Raji (cell line): ENCODE data around the gene TSPAN5.

Experiments used
- POLR2A ChIP-seq: IDR thresholded peaks from 2 replicates; pipeline ENCODE4 v1.6.1; 2011; ENCODE audit warnings: low read depth, low read length, control low read depth; ENCODE audit not compliant: insufficient read depth

The TSPAN5 gene

GRCh38 chr4:98615991-98616390 lies 42.4 kb downstream of the TSPAN5 start:
- TF ChIP-seq POLR2A: no peak

DNA sequence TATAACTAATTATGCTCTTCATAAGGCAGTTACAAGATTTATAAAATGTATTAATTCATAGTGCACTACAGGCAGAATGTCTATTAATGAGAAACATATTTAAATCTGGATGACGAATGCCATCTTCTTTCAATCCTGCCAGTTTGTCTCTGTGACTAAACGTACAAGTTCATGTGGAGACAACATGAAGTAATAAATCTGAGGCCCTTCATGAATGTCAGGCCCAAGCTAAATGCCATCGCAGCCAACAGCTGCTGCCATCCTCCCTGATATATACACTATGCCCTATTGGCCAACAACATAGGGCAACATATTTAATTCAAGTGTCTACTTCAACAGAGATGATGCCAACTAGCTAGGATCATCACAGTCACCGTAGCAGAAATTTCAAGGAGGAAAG lies 43.7 kb downstream of the TSPAN5 start:
- TF ChIP-seq POLR2A: no peak

DNA sequence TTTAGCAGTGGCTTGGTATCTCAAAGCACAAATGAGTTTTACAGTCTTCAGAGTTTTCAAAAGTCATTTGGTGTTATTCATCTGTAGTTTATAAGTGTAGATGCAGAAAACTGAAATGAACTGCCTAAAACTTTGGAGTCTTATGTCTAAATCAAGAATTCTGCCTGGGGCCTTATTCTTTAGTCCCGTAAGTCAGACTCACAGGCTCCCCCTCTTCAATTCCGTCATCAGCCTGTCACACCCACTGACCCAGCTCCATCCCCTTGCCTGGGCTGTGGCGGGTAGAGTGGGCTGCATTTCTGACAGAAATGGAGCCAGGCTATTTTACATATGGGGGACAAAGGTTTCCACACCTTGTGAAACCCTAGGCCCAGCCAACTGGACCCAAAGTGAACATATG lies 44.3 kb downstream of the TSPAN5 start:
- TF ChIP-seq POLR2A: no peak

DNA sequence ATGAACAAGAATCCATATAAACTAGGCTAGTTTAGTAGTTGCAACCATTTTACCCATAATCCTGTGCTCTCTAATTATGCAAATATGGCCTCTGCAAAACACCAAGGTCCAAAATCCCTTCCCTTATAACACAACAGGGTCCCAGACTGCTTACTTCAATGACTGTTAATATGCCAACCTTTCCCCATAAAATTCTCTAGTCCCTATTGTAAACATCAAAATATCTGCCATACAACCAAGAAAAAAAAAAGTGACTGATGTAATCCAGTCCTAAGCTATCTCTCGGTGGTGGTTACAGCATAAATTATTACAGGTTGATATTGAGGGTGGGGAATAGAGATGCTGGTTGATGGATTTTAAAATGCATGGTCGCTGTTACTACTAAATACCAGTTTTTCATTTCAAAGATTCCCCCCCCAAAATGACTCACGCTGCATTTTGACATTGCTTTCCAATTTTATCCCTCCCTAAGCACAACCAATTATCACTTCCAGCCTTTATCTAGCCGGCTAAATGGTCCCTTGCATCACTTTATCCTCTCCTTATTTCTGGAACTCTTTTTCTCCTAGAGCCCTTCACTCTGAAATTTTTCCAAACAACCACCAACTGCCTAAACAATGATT lies 44.8 kb downstream of the TSPAN5 start:
- no peak for TF ChIP-seq POLR2A

DNA sequence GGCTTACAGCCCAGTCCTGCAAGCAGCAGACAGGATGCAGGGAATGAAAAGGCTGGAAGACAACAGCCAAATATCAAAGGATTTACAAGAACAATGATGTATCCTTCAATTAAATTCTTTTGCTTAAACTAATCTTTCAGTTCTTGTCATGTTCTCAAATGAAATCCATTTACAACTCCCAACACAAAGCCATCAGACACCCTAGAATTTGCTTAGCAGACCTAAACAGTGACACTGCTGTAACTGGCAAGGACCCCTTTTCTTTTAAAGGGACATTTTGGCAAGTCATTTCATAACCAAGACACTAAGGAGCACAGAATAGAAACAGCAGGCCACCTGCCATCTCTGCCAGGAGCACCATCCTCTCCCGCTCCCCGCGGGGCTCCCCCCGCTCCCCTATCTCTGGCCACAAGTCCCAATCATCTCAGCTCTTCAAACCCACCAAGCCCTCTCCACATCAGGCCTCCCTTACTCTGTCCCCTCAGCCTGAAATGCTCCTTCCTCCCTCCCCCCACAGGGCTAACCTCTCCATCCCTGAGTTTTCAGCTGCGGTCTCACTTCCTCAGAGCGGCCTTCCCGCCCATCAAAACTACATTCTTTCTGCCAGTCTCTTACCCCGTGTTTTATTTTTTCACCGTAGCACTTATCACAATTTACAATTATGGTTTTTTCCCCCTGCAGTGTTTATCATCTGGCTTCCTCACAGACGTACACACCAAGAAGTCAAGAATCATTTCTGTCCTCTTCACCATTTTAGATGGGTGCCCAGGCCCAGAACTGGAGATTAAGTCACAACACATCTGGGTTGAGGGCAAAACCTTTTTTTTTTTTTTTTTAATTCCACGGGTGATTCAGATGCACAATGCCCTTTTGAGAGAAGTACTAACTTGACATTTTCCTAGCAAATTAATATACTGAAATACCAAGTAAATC lies 45.8 kb downstream of the TSPAN5 start:
- no peak for TF ChIP-seq POLR2A

DNA sequence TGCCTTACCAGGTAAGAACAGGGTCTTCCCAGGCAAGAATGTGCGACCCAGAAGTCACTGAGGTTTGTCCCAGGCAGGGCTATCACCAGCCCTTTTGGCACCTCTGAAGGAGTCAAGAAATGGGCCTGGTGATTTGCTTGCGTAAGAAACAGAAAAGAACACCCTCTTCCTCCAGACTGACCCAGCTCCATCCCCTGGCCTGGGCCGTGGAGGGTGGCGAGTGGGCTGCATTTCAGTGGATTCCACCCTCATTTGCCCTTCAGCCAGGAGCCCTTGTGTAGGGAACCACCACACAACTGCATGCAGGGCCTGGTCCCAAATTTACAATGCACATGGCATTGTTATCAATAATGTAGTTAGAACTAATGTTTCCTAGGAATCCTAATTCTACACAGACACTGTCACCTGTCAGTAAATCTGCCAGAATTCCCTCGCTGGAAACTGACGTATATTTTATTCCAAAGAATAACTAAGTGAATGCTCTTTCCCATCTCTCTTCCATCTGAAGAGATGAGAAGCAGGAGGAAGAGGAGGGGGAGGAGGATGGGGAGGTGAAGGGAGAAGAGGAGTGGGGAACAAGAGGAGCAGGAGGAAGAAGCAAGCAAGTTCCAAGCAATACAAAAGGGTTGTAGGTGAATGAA lies 46.6 kb downstream of the TSPAN5 start:
- no peak for TF ChIP-seq POLR2A

DNA sequence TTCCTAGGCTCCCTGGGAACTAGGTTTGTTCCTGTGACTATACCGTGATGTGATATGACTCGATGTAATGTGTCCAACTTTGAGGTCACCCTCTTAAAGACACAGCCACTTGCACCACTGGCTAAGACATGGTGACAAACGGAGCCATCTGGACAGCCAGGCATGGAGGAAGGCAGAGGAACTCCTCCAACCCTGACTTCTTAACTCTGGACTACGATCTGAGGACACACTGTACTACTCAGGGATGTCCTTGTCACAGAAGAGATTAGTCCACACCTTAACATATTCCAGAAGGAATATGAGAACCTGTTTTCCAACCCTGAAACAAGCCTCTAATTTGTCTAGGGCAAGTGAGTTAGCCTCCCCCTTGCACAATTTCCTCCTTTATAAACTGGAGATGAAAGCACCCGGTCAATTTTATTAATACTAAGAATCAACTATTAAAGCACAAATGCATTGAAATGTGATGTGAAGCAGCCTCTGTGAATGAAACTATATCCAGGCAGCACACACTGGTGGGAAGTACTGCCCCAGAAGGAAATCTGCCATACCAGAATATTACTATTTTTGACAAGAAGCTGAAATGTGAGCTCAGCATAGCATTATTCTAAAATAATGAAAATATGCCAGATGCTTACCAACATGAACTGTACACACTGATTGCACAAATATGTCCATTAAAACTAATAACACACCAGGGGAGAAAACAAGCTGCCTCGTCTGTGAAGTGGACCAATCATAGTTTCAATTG lies 47.3 kb downstream of the TSPAN5 start:
- TF ChIP-seq POLR2A: no peak

DNA sequence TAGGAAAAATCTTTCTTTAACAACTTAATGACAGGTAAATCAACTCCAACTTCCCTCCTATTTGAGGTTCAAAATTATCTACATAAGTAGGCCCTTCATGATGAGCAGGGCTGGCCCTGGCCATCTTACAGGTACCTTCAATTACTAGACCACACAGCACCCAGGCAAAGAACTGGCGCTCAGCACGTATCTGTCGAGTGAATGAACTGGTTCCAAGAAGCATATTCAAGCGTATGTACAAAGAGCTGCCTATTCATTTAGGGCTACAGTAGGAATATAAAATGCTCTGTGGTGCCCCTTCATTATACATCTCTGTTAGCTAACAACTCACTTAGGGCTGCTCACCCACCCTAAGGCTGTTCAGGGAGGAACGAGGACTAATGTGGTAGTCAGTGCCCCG lies 48.0 kb downstream of the TSPAN5 start:
- TF ChIP-seq POLR2A: no peak

GRCh38 chr4:98609934-98610333 lies 48.5 kb downstream of the TSPAN5 start:
- TF ChIP-seq POLR2A: no peak

DNA sequence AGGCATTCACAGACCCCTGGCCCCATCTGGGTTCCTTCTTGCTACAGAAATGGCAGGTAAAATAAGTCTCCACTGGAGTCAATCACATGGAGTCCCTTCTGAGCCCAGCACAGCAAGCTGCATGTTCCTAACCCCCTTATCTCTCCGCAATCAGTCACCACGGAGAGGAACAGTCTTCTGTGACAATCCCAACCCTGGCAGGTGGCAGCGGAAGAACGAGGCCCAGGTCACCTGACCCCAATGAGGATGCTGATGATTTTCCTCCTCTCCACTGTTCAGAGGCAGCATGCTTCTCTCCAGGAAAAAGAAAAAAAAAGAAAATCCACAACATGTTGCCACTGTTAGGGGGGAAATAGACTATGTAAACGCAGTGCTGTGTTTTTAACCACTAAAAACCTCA lies 50.1 kb downstream of the TSPAN5 start:
- no peak for TF ChIP-seq POLR2A

DNA sequence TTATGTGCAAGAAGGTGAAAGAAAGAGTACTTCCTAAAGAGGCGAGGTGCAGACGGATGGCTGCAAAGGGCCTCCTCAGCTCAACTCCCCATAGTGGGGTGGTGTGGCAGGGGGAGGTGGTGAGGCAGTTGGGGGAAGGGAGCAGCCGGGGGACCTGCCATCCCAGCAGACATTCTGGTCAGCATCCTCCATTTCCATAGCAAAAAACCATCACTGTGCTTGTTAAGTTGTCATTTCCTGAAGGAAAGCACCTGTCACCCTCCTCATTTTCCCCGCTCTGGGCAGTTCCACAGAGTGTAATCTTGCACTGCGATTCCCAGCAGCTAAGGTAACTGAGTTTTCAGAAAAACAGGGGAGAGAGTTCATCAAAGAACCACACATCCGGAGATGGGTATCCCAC lies 51.5 kb downstream of the TSPAN5 start:
- TF ChIP-seq POLR2A: no peak

DNA sequence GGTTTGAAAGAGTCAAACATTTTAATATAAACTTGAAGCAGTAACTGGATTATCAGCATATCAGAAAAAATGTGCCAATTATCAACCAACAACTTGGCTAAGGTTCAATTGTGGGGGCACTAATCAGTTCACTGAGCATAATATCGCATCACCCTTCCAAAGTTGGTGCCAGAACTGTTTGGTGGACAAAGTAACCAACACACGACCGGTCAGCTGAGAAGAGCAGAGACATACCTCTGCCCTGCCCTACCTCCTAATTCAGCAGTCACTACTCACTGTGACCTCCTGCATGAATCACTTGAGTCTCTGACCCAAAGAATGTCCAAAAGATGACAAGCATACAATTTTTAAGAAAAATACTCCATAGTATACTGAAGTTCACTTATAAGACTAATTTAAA lies 53.2 kb downstream of the TSPAN5 start:
- TF ChIP-seq POLR2A: no peak

- no peak for TF ChIP-seq POLR2A
Observed at GRCh38 chr4:98604723-98605122, 53.7 kb downstream of the TSPAN5 start.

DNA sequence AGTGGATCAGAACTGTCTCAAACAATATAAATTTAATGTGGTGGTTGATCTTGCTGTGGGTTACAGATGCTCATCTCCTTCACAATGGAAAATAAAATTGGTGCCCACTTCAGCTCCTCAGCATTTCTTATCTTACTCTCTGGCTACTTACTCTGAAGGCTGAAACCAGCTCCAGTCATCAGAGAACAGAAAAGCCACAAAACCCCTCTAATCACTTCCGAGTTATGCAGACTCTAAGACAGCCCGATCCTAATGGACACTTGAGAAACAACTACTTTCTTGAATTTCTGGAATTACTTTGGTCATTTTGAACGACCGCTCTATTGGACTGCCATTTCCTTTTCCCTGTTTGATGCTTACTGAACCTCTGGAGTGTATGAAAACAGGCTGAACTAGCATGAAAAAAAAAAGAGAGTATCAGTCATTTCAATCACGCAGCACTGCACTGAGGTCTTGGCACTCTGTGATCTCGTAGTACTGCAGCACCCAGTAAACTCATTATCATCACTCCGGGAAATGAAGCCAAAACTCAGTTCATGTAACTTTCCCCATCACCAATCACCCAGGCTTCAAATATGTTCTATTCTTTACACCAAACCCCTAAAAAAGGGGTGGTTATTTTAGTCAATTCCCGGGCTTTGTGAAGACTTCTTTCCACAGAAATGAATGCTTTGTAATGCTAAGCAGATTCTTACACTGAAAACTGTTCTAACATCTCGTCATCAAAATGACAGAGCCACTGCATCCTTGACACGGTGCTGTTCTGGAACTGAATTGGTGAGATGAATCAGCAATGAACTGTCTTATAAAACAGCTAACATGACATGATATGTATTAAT lies 54.5 kb downstream of the TSPAN5 start:
- no peak for TF ChIP-seq POLR2A
